AG09319 (cell line): Measurements from ENCODE around the gene OSBPL1A.

Experiments used
- DNase-seq: peaks from one replicate; pipeline ENCODE4 v3.0.0-alpha.2; 2010; ENCODE audit warnings: low read depth; ENCODE audit errors: extremely low read depth
- TF ChIP-seq, protein P1 (sequence below): IDR thresholded peaks from 2 replicates; pipeline ENCODE4 v1.5.1; 2011; ENCODE audit warnings: low read depth, mild to moderate bottlenecking, inconsistent platforms, low read length, moderate library complexity

OSBPL1A gene

GRCh38 chr18:24366328-24366727 lies 31.3 kb downstream of the OSBPL1A start:
- DNase-seq: no peak
- TF ChIP-seq, protein P1, sequence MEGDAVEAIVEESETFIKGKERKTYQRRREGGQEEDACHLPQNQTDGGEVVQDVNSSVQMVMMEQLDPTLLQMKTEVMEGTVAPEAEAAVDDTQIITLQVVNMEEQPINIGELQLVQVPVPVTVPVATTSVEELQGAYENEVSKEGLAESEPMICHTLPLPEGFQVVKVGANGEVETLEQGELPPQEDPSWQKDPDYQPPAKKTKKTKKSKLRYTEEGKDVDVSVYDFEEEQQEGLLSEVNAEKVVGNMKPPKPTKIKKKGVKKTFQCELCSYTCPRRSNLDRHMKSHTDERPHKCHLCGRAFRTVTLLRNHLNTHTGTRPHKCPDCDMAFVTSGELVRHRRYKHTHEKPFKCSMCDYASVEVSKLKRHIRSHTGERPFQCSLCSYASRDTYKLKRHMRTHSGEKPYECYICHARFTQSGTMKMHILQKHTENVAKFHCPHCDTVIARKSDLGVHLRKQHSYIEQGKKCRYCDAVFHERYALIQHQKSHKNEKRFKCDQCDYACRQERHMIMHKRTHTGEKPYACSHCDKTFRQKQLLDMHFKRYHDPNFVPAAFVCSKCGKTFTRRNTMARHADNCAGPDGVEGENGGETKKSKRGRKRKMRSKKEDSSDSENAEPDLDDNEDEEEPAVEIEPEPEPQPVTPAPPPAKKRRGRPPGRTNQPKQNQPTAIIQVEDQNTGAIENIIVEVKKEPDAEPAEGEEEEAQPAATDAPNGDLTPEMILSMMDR: no peak

DNA sequence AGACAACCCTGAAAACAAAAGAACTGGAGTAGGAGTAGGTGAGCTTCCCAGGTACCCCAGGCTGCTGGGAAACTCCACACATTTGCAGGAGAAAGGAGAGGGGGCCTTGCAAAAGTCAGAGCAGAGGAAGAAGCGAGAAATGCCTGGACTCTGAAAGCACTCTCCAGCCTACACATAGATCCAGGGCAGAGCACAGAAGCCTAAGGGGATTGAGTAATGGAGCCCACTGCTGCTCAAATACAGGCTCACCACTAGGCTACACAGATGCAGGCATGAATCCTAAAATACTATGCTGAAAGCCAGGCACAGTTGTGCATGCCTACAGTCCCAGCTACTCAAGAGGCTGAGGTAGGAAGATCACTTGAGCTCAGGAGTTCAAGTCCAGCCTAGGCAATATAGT lies 33.4 kb downstream of the OSBPL1A start:
- TF ChIP-seq, protein P1: no peak
- no peak for DNase-seq

- DNase-seq: no peak
- TF ChIP-seq, protein P1: no peak
Observed at GRCh38 chr18:24362757-24363156, 34.9 kb downstream of the OSBPL1A start.

DNA sequence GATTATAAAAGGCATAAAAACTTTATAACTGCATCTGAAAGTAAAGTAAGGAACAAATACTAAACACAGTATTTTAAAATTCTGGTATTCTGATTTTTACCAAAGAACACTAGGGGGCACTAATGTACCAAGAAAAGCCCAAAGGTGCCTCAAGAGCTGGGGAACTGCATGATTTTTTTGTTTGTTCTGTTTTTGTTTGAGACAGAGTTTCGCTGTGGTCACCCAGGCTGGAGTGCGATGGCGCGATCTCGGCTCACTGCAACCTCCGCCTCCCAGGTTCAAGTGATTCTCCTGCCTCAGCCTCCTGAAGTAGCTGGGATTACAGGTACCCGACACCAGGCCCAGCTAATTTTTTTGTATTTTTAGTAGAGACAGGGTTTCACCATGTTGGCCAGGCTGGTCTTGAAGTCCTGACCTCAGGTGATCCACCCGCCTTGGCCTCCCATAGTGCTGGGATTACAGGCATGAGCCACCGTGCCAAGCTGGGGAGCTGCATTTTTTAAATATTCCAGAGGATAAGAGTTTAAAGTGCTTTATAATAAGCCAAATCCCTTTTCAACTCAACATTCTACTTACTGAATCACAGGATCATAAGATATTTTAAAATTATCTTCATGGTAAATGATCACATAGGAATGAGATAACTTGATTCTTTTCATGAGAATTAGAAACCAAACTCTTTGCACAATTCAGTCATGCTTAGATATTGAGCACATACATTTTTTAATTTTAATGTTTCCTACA lies 37.7 kb downstream of the OSBPL1A start:
- peak; percentile 23 for DNase-seq

DNA sequence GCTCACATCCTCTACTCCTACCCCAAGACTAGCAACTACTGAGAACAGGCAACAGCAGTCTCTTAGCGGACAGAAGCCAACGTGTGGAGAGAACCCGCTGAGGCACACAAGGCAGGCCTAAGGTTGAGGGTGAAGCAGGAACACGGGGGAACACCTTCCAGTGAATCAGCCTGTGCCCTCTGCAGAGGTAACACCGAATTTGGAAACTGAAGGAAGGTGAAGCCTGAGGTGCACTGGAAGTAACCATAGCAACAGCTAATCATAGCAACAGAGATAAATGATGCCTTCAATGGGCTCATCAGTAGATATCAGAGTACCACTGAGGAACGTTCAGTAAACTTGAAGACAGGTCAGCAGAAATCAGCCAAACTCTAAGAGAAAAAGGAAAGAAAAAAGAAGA lies 43.3 kb downstream of the OSBPL1A start:
- TF ChIP-seq, protein P1: no peak
- no peak for DNase-seq

More for the DNA sequence above, 37.7 kb downstream of the OSBPL1A start:
- TF ChIP-seq, protein P1: peak; percentile 56

GRCh38 chr18:24346254-24346653 lies 51.4 kb downstream of the OSBPL1A start:
- DNase-seq: peak; percentile 16
- TF ChIP-seq, protein P1: no peak

DNA sequence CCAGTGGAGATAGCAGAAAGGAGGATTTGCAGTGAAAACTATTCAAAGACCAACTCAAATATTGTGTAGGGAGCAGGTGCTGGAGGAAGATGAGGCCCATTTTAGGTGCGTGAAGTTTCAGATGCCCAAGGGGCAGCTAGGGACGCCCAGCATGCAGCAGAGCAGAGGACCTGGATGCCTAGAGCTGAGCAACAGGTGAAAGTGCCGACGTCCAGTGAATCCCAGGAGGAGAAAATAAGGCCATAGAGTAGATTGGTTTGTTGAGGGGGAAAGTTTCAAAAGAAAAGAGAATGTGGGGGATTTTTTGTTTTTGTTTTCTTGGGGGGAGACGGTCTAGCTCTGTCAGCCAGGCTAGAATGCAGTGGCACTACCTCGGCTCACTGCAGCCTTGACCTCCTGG lies 53.1 kb downstream of the OSBPL1A start:
- TF ChIP-seq, protein P1: no peak

More for the DNA sequence above, 53.1 kb downstream of the OSBPL1A start:
- no peak for DNase-seq
